ENCODE data around the gene RGS19.
A peak's percentile ranks its signal among the peaks of the same experiment; 100 is the strongest.

The RGS19 gene

GRCh38 chr20:64048402-64049044 lies 30.8 kb downstream of the RGS19 start:
- no peak for DNase-seq (ENCODE audit: low read depth in 3 of 3)

DNA sequence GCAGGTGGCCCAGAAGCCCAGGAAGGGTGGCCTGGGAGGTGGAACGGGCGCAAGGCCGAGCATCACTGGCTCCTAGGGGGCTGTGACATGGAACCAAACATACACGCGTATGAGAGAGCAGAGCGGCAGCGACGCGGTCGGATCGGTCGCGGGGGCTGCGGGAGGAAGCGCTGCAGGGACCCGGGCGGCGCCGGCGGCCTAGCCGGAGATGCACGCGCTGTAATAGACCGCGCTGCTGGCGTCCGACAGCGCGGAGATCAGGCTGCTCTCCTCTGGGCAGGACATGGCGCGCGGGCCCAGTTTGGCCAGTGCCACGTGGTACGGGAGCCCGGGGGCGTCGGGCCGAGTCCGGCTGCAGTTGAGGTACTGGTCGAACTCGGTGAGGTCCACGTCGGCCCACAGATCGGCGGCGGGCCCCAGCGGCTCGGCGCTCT lies 31.3 kb downstream of the RGS19 start:
- DNase-seq (ENCODE audit: low read depth in 3 of 3), result no peak

DNA sequence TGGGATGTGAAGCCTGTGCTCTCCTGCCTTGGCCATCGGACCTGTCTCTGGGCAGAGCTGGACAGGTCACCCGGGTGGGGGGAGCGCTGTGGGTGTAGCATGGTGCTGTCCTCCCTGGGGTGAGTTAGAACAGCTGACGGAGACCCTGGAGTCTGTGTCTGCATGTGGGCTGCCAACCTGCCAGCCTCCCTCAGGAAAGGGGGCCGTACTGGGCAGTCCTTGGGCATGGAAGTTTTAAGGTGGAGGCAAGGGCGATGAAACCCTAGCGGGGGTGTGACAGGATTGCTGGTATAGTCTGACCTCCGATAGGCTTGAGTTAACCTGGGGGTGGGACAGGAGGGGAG lies 32.3 kb downstream of the RGS19 start:
- no peak for DNase-seq (ENCODE audit: low read depth in 3 of 3)

- no peak for DNase-seq (ENCODE audit: low read depth in 3 of 3)
These were observed 33.8 kb downstream of the RGS19 start for GRCh38 chr20:64045346-64046011.

DNA sequence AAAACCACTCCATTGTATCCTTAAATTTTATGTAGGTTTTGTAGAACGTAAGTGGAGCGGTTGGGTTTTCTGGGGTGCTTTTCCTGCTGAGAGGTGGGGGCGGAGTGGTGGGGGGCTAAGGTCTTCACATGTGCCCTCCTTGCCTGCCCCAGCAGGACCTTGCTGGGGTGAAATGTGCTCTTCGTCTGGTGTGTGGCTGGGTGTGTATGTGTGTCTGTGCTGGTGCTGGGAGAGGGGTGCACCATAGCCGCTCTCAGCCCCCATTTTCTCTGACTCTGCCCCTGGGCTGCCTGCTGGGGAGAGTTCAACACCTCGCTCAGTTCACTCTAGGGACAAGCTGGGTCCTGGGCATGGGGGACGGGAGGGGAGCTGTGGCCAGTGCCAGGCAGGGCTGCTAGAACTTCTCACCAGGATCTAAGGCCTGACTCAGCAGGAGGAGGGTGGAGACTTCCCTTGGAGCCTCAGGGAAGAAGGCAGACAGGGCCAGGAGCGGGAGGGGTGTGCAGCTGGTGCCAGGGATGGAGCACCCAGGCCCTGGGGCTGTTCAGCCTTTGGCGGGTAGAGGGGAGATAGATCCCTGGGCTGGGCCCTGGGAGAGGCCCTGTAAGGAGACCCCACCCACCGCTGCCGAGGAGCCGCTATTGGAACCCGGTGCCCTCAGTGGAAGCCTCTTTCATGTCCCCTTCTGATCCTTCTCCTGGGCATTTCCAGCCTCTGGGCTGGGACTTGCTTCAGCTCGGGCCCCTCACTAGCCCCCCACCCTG lies 34.7 kb downstream of the RGS19 start:
- no peak for DNase-seq (ENCODE audit: low read depth in 3 of 3)

- DNase-seq (ENCODE audit: low read depth in 3 of 3), result no peak
These were observed 35.5 kb downstream of the RGS19 start for GRCh38 chr20:64043768-64044167.

DNA sequence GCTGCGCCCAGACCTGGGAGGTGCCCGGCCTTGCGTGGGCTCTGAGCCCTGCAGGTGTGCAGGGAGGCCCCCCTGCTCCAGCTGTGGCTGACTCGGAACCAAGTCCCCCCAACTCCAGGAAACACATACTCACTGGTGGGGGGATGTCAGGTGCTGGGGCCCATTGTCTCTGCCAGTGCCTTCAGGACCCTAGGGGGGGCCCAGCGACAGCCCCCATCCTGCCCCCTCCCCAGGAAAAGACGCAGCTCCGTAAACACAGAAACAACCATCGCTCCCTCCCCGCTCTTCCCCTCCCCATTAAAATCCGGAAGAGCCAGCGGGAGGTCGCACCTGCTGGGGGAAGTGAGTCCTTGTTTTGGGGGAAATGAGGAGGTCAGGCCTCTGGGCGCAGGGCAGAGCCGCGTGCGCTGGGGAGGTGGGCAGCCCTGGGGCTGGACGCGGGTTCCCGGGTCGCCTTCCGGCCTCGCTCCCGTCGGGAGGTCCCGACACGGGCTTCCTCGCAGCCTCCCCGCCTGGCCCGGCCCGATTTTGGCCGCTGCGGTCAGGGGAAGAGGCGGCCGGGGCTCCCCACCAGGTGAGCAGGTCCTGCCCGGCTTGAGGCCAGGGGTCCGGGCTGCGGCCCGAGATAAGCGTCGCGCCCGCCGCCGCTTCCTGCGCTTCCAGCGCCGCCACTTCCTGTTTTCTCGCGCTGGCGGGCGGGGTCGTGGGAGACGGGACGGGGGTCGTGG lies 37.1 kb downstream of the RGS19 start:
- no peak for DNase-seq (ENCODE audit: low read depth in 3 of 3)

DNA sequence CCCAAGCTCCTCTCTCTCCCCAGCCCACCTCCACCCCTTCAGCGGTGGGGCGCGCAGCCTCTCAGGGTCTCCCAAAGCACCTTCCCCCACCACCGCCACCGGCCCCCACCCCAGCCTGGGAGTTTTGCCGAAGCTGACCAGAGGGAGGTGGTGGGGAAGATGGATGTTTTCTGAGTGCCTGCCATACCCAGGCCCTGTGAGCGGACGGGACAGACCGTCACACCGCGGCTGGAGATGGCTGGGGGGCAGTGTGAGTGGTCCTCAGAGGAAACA lies 37.6 kb downstream of the RGS19 start:
- no peak for DNase-seq (ENCODE audit: low read depth in 3 of 3)

- DNase-seq (ENCODE audit: low read depth in 3 of 3), result no peak
These were observed 38.1 kb downstream of the RGS19 start for GRCh38 chr20:64041040-64041780.

GRCh38 chr20:64040231-64041039 lies 38.9 kb downstream of the RGS19 start:
- no peak for DNase-seq (ENCODE audit: low read depth in 3 of 3)

DNA sequence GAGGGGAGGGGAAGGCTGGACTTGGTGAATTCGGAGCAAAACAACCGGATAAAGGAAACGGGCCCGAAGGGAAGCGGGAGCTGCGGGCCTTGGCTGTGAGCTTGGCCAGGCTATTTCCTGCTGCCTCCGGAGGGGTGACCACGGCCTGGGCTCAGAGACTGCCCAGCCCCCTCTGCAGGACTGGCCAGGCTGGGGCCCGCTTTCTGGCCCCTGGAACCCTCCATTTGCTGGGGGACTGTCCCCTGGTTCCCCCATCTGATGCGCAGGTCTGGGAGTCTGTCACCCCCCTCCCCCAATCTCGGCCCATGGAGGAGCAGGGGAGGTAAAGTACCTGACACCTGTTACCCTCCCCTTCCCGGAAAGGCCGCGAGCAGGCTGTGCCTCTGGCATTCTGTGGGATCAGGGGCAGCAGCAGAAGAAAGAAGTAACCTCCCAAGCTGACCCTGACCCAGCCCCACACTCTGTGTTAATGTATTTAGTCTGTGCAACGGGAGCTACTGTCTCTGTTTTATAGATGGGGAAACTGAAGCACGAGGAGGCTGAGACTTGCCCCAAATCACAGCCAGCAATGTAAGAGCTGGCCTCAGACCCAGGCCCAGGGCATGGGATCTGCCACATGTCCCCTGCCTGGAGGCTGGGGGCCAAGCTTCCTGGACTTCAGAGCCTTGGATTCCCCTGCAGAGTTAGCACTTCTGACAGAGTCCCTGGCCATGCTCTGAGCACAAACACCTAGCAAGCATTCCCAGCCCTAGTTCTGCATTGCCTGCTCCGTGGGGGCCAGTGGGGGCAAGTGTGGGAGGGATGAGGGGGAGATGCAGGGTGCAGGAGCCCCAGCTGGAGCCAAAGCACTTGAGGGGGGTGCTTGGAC lies 39.8 kb downstream of the RGS19 start:
- no peak for DNase-seq (ENCODE audit: low read depth in 3 of 3)

DNA sequence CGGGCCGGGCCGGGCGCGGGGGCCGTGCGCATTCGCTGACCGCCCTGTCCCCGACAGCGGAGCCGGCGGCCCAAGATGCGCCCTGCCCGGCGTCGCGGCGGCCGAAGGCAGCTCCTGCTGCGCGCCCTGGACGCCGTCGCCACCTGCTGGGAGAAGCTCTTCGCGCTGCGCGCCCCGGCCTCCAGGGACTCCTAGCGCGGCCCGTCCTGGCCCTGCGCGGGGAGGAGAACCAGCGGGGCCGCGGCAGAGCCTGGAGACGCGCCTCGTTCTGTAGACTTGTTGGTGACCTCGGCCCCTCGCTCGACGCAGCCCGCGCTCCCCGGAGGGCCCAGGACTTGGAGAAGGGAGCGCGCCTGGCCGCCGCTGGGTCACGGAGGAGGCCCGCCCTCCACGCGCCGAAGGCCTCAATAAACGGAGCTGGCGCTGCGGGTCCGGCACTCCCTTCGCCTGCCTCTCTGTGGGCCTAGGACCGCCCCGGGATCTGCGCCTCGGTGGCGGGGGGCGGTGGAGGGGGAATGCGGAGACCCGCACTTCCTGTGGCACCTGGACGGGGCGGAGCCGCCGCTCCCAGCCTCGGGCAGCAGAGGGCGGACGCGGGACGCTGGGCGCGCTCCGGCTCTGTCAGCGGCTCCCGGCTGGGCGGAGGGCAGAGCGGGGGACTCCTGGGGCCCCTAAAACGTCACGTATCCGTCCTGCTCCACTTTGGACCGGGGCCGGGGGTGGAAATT lies 40.6 kb downstream of the RGS19 start:
- peak; percentile 54 to 75 (median 57) for DNase-seq (ENCODE audit: low read depth in 3 of 3)

GRCh38 chr20:64038224-64038564 lies 41.1 kb downstream of the RGS19 start:
- DNase-seq (ENCODE audit: low read depth in 3 of 3), result no peak

- DNase-seq (ENCODE audit: low read depth in 3 of 3), result no peak
These were observed 41.7 kb downstream of the RGS19 start for GRCh38 chr20:64037498-64038213.

- DNase-seq (ENCODE audit: low read depth in 3 of 3), result no peak
These were observed 42.2 kb downstream of the RGS19 start for GRCh38 chr20:64037199-64037497.

- no peak for DNase-seq (ENCODE audit: low read depth in 3 of 3)
These were observed 42.7 kb downstream of the RGS19 start for GRCh38 chr20:64036346-64037198.

DNA sequence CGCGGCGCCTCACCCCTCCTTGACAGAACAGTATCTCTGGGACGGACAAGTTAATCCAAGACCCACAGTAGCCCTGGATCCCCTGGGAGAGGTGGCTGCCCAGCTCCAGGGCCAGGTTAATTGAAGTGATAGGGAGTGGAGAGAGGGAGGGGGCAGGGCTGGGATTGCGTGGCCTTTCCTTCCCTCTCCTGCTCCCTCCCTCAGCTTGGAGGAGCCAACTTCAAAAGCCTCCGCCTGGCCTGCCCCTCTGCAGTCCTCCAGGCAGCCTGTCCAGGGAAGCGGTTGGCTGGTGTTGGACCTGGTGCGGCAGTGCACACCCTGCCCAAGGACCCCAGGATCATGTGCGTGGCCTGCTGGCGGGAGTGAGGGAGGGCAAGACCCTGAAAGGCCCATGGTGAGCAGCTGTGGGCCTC lies 43.4 kb downstream of the RGS19 start, which contains the start of gene C20orf204:
Gene C20orf204, plus strand, starts transcription at position 250 of the 413 bp plus-strand sequence. Its CDS starts 142 bp downstream, at position 392.
- DNase-seq (ENCODE audit: low read depth in 3 of 3), result no peak

Data from stimulated activated CD4-positive, alpha-beta T cell treated with anti-CD3 and anti-CD28 coated beads, TNF-alpha, amount 100 ng/mL, for 24 hours (primary cell).